Measurements from ENCODE around the gene GLYATL1B. TPM values are rescaled to one million over a fixed set of nuclear protein-coding genes. Genes with fewer than 3 reads are reported as not detected.
"Not testable (repeated sequence)": the region's sequence is repeated elsewhere in the genome, so short reads cannot be mapped to it uniquely, and the experiment has no call there.

The GLYATL1B gene
- polyA plus RNA-seq (ENCODE audit: insufficient read length in 12 of 12), result not detected
- long read RNA-seq, donor 1, result 0 reads
- long read RNA-seq, donor 2, result 0 reads
- long read RNA-seq, donor 3, result 0 reads
- long read RNA-seq, donor 4, result 0 reads
- long read RNA-seq, donor 5, result 0 reads
- long read RNA-seq, donor 6, result 0 reads
- long read RNA-seq, donor 7, result 0 reads
- long read RNA-seq, donor 8, result 0 reads
- long read RNA-seq, donor 9, result 0 reads
- long read RNA-seq, donor 10, result 0 reads
- long read RNA-seq, donor 11, result 0 reads

- DNase-seq, result not testable (repeated sequence)
Measured at GRCh38 chr11:59086007-59086406, at the start of gene GLYATL1B. TSS of gene GLYATL1B (plus strand) at chr11:59086307. CDS start at chr11:59086307, 0 bp downstream.

GRCh38 chr11:59036542-59036941, 49.6 kb upstream of the GLYATL1B start:
- DNase-seq, result not testable (repeated sequence)

- DNase-seq, result peak; percentile 9
Measured at GRCh38 chr11:59037434-59037833, 48.7 kb upstream of the GLYATL1B start.

GRCh38 chr11:59040607-59041006, 45.5 kb upstream of the GLYATL1B start:
- no peak for DNase-seq

- DNase-seq, result not testable (repeated sequence)
Measured at GRCh38 chr11:59051383-59051782, 34.7 kb upstream of the GLYATL1B start.

- DNase-seq, result not testable (repeated sequence)
Measured at GRCh38 chr11:59052355-59052754, 33.8 kb upstream of the GLYATL1B start.

GRCh38 chr11:59053387-59053786, 32.7 kb upstream of the GLYATL1B start:
- DNase-seq, result peak; percentile 25

DNA sequence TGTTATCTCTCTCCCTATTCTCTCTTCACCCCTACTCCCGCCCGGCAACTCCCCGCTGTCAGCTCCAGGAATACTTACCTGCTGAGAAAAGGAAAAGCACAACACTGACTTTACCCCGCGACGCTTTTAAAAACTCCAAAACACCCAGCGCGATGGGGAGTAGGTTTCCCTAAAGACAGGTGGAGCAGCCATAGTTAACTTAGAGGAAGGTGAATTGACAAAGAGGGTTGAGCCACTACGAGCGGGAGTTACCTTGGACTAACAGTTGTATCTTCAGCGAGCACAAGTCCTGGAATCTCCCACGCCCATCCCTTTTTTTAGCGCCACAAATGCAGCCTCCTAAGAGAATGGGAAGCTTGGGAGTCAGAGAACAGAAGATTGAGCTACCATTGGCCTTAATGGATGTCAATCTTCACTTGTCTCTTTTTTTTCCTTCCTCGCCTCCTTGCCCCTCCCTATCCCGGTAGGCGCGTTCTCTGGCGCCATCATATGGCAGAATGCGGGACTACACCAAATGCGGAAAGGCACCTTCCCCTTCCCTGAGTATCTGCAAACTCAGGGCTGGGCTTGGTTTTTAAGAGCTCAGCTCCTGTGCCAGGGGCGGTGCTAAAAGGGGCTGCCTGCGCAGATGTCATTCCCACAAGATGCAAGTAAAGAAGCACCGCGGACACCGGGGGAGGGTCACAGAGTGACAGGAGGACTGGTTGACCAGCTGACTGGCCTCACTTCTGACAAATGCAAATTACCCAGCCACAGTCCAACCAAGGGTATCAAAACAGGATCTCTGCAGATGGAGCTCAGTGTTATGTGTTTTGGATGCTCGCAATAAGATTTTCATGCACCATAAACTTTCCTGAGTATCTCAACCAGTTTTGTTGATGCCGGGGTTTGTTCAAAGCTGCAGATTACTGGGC, 27.7 kb upstream of the GLYATL1B start:
- DNase-seq, result peak; percentile 84

- not testable (repeated sequence) for DNase-seq
Measured at GRCh38 chr11:59060096-59060495, 26.0 kb upstream of the GLYATL1B start.

DNA sequence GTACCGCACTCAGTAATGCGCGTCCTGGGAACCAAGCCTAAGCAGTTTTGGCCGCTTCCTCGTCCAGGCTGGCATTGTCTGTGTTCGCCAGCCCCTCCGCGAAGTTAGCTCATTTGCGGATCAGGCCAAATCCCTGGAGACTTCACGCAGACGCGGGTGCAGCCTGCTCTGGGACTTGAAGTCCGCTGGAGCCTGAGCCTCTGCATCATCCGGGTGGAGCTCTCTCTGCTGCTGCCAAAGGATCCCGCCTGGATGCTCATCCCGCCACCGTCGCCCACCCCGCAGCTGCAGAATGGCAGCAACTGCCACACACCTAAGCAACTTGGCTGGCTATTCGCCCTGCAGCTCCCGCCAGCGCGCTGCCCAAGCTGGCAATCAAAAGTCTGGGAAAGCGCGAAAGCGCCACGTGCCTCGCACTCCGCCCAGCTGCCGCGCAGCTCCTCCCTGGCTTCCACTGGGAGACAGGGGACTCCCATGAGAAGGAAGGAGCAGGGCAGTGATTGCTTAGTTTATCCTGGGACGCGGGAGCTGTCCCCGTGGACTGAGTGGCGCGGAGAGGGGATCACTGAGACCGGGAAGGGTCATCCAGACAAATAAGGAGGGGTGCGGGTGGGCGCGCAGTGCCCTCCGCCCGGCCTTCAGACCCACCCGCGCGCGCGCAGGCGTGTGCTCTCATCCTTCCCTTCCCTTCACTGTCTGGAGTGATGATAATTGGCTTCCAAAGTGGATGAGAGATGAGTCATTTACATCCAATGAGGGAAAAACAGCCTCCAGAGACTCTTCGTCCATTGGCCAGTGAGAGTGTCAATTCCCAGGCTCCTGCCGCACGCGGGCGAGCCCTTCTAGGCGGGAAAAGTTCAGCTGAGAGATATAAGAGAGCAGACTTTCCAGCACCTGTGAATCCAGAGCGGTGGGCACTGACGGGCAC, 23.2 kb upstream of the GLYATL1B start:
- no peak for DNase-seq

DNA sequence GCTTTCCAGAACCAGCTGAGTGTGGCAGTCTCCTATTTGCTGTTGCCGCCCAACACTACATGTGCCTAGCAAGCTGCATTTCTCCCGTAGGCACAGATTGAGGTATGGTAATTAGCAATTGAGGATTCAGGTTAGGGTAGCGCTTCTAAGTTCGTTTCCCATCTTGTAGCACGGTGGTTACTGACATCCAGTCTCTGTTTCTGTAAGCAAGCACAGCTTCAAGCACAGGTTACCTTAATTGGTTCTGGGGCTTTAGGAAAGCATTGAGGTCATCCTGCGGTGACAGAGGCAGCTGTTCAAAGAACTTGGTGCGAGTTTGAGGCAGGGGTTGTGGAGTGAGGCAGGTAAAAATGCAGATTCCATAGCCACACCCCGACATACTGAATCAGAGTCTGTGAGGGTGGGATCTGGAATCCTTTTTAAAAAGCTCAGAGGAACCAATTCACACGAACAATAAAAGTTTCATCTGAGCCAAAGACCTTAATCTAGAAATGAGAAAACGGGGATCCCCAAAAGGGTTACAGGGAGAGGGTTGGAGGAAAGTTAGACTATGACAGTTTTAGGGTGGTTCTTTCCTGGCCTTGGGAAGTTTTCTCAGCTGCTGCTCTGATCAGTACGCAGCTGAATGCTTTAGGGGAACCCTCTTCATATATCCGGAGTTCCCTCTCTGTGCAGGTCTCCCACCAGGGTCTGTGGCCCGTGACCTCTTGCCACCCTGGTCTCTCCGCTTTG, 21.9 kb upstream of the GLYATL1B start:
- DNase-seq, result not testable (repeated sequence)

GRCh38 chr11:59069087-59069486, 17.0 kb upstream of the GLYATL1B start:
- no peak for DNase-seq

- DNase-seq, result no peak
Measured at GRCh38 chr11:59076876-59077571, 9.1 kb upstream of the GLYATL1B start.

- DNase-seq, result no peak
Measured at GRCh38 chr11:59078435-59078834, 7.7 kb upstream of the GLYATL1B start.

DNA sequence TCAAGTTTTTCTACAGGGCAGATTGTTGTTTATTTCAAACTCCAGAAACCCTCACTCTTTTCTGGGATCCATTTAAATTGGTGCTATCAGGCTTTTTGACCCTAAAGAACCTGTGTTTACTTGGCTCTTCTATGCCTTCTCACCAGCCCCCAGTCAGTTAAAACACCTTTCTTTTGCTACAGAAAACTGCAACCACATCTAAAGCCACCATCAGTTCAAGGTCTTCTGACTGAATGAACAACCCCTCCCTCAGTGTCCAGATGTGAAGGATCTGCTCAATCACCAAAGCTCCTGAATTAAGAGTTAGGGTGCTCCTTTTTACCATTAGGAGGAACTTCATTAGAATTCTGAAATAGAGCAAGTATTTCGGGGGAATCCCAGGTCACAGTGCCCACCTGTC, 7.0 kb upstream of the GLYATL1B start:
- no peak for DNase-seq

GRCh38 chr11:59080421-59080820, 5.7 kb upstream of the GLYATL1B start:
- DNase-seq, result not testable (repeated sequence)

DNA sequence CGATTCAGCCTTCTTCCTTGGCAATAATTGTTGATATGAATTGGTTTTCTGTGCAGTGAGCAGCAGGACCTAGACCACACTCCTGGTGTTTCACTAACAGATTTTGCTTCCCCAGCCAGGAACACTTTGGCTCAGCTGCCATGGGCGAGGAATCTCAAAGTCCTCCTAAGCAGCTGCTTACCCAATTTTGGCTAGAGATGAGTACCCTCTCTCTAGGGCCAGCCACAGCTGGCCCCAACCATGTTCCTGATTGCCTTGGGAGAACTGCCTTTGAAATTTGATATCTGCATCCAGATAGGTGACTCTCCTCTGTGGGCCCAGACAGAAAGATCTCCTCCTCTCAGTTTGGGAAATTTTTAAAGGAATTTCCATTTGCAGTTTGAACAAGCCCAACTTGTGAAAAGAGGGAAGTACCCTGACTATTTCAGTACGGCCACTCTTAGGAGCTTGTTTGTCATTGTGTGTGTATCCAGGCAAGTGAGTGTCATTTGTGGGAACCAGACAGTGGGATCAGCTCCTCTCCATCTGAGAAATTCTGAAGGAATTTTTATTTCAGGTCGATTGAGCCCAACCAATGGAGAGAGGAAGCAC, 4.6 kb upstream of the GLYATL1B start:
- DNase-seq, result not testable (repeated sequence)

DNA sequence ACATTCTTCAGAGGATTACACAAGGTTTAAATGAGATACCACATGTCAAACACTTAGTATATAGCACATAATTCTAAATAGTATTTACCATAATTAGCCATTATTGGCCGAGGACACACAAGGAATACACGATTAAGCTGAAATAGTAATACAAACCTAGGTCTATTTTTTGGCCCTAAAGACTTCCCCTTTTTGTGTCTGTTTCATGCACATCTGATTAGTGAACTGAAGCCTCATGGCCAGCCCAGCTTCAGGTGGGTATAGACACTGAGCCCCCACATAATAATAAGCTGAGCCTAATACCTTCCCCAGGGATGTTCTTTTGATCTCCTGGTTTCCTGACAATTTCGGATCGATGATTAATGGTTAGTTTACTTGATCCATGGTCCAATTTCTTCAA, 2.1 kb downstream of the GLYATL1B start:
- DNase-seq, result no peak

- DNase-seq, result not testable (repeated sequence)
Measured at GRCh38 chr11:59093576-59093975, 7.5 kb downstream of the GLYATL1B start.

DNA sequence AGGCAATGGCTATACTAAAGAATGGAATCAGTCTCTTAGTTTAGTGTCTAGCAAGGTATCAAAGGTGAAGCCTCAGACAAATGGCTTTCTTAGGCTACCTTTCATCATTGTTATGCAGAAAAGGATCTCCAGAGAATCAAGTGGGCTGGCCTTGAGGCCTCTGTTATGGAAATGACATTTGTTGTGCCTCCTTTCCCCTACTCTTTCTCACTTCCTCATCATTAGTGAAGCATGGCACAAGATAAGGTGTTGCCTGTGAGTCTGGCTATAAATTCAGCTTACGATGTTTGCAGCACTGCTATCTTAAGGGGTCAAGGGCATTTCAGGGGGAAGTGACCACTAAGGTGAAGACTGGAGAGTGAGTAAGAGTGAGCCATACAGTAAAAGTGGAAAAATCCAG, 9.1 kb downstream of the GLYATL1B start:
- not testable (repeated sequence) for DNase-seq
